ENCODE results near the gene GRIA2.

The GRIA2 gene

GRCh38 chr4:157372567-157372966, 152.0 kb downstream of the GRIA2 start:
- no peak for DNase-seq (ENCODE audit: low read depth)

GRCh38 chr4:157389741-157390140, 169.2 kb downstream of the GRIA2 start:
- DNase-seq (ENCODE audit: low read depth), result no peak

DNA sequence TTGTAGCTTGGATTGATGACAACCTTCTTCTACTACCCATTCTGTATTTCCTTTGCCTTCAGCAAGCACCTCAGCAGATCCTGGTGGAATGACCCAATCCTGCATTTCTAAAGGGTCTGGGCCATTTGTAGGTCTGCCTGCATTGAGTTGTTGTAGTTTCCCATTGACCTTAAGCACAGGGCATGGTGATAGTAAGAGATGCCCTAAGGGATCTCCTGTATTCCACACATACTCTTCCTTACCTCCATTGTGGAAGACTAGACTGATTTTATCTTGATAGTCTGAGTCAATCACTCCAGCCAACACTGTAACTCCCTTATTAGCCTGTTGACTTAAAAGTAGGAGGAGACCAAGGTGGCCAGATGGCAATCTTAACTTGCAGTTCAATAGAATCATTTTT, 184.5 kb downstream of the GRIA2 start:
- no peak for DNase-seq (ENCODE audit: low read depth)

All from ELR (cell line).